ENCODE data around the gene DAZL.

The DAZL gene

GRCh38 chr3:16606398-16606797, 1.2 kb upstream of the DAZL start:
- no peak overlapping the region for H3K4me3 ChIP-seq (ENCODE audit: low read depth in 1 of 2, low read length in 2 of 2)
- H3K9ac ChIP-seq (ENCODE audit: low read depth, low read length), result no peak overlapping the region
- no peak overlapping the region for H3K4me2 ChIP-seq (ENCODE audit: insufficient read depth, low read length)
- H3K4me1 ChIP-seq (ENCODE audit: insufficient read depth, low read length), result no peaks in the 10 kb centered on the region
- TF ChIP-seq EZH2 (IDR thresholded peaks at IDR 0.05; ENCODE audit: borderline replicate concordance, low read depth, low read length, severe bottlenecking) (no peak), CTCF (IDR thresholded peaks at IDR 0.05; ENCODE audit: borderline replicate concordance, extremely low read depth, low read length, poor library complexity, severe bottlenecking) (no peak)
- H3K27me3 ChIP-seq (ENCODE audit: insufficient read depth, low read length, poor library complexity), result no peaks in the 10 kb centered on the region
- no peaks in the 10 kb centered on the region for H3K36me3 ChIP-seq (ENCODE audit: insufficient read depth, low read length)
- H2AFZ ChIP-seq (ENCODE audit: low read depth, low read length), result no peak overlapping the region
- ATAC-seq (ENCODE audit: insufficient read depth, low read depth) (no peak), DNase-seq (no peak)
- no peaks in the 10 kb centered on the region for H3K9me3 ChIP-seq (ENCODE audit: insufficient read depth, low read length, severe bottlenecking)
- H4K20me1 ChIP-seq (ENCODE audit: insufficient read depth, low read length), result no peaks in the 10 kb centered on the region
- no peak overlapping the region for H3K27ac ChIP-seq (ENCODE audit: low read length)
- no peaks in the 10 kb centered on the region for H3K79me2 ChIP-seq (ENCODE audit: insufficient read depth, low read length)

- H3K4me3 ChIP-seq (ENCODE audit: low read depth in 1 of 2, low read length in 2 of 2), result no peak overlapping the region
- peaks cover 2% of the 10 kb centered on the region; the same call in 1 of the 2 replicates for H3K4me1 ChIP-seq (ENCODE audit: insufficient read depth, low read length)
- H2AFZ ChIP-seq (ENCODE audit: low read depth, low read length), result no peak overlapping the region
- H3K36me3 ChIP-seq (ENCODE audit: insufficient read depth, low read length), result no peaks in the 10 kb centered on the region
- no peak overlapping the region for H3K9ac ChIP-seq (ENCODE audit: low read depth, low read length)
- ATAC-seq (ENCODE audit: insufficient read depth, low read depth) (no peak), DNase-seq (no peak)
- no peaks in the 10 kb centered on the region for H4K20me1 ChIP-seq (ENCODE audit: insufficient read depth, low read length)
- no peaks in the 10 kb centered on the region for H3K79me2 ChIP-seq (ENCODE audit: insufficient read depth, low read length)
- H3K27ac ChIP-seq (ENCODE audit: low read length), result no peak overlapping the region
- no peaks in the 10 kb centered on the region for H3K9me3 ChIP-seq (ENCODE audit: insufficient read depth, low read length, severe bottlenecking)
- TF ChIP-seq CTCF (IDR thresholded peaks at IDR 0.05; ENCODE audit: borderline replicate concordance, extremely low read depth, low read length, poor library complexity, severe bottlenecking) (no peak), EZH2 (IDR thresholded peaks at IDR 0.05; ENCODE audit: borderline replicate concordance, low read depth, low read length, severe bottlenecking) (no peak)
- H3K27me3 ChIP-seq (ENCODE audit: insufficient read depth, low read length, poor library complexity), result no peaks in the 10 kb centered on the region
- no peak overlapping the region for H3K4me2 ChIP-seq (ENCODE audit: insufficient read depth, low read length)
Measured at GRCh38 chr3:16605966-16606365, 743 bp upstream of the DAZL start.

- no peaks in the 10 kb centered on the region for H3K79me2 ChIP-seq (ENCODE audit: insufficient read depth, low read length)
- TF ChIP-seq CTCF (IDR thresholded peaks at IDR 0.05; ENCODE audit: borderline replicate concordance, extremely low read depth, low read length, poor library complexity, severe bottlenecking) (no peak), EZH2 (IDR thresholded peaks at IDR 0.05; ENCODE audit: borderline replicate concordance, low read depth, low read length, severe bottlenecking) (no peak)
- H2AFZ ChIP-seq (ENCODE audit: low read depth, low read length), result no peak overlapping the region
- no peak overlapping the region for H3K27ac ChIP-seq (ENCODE audit: low read length)
- H3K36me3 ChIP-seq (ENCODE audit: insufficient read depth, low read length), result no peaks in the 10 kb centered on the region
- no peak overlapping the region for H3K4me2 ChIP-seq (ENCODE audit: insufficient read depth, low read length)
- no peaks in the 10 kb centered on the region for H4K20me1 ChIP-seq (ENCODE audit: insufficient read depth, low read length)
- no peak for ATAC-seq (ENCODE audit: insufficient read depth, low read depth)
- no peak for DNase-seq
- no peaks in the 10 kb centered on the region for H3K27me3 ChIP-seq (ENCODE audit: insufficient read depth, low read length, poor library complexity)
- no peaks in the 10 kb centered on the region for H3K9me3 ChIP-seq (ENCODE audit: insufficient read depth, low read length, severe bottlenecking)
- H3K9ac ChIP-seq (ENCODE audit: low read depth, low read length), result no peak overlapping the region
- H3K4me3 ChIP-seq (ENCODE audit: low read depth in 1 of 2, low read length in 2 of 2), result no peak overlapping the region
- peaks cover 13% of the 10 kb centered on the region for H3K4me1 ChIP-seq (ENCODE audit: insufficient read depth, low read length)
Measured at GRCh38 chr3:16604433-16604832, 790 bp downstream of the DAZL start.

- Histone ChIP-seq H3K27ac (ENCODE audit: low read length) (no peak overlapping the region), H3K9me3 (ENCODE audit: insufficient read depth, low read length, severe bottlenecking) (no peaks in the 10 kb centered on the region), H3K79me2 (ENCODE audit: insufficient read depth, low read length) (no peaks in the 10 kb centered on the region), H3K36me3 (ENCODE audit: insufficient read depth, low read length) (no peaks in the 10 kb centered on the region), H3K4me1 (ENCODE audit: insufficient read depth, low read length) (peaks cover 19% of the 10 kb centered on the region), H3K27me3 (ENCODE audit: insufficient read depth, low read length, poor library complexity) (no peaks in the 10 kb centered on the region), H2AFZ (ENCODE audit: low read depth, low read length) (no peak overlapping the region), H3K4me3 (ENCODE audit: low read depth in 1 of 2, low read length in 2 of 2) (no peak overlapping the region), H3K4me2 (ENCODE audit: insufficient read depth, low read length) (no peak overlapping the region), H4K20me1 (ENCODE audit: insufficient read depth, low read length) (no peaks in the 10 kb centered on the region), H3K9ac (ENCODE audit: low read depth, low read length) (no peak overlapping the region)
- DNase-seq, result no peak
- peak; percentile 17; the same call in 1 of the 3 replicates for ATAC-seq (ENCODE audit: insufficient read depth, low read depth)
- TF ChIP-seq EZH2 (IDR thresholded peaks at IDR 0.05; ENCODE audit: borderline replicate concordance, low read depth, low read length, severe bottlenecking) (no peak), CTCF (IDR thresholded peaks at IDR 0.05; ENCODE audit: borderline replicate concordance, extremely low read depth, low read length, poor library complexity, severe bottlenecking) (no peak)
Measured at GRCh38 chr3:16601537-16602005, 3.7 kb downstream of the DAZL start.
